GM10266 (cell line): ENCODE data around the gene CCDC33.

Source experiments
- DNase-seq: peaks from one replicate; pipeline ENCODE4 v3.0.0; 2012; ENCODE audit errors: extremely low spot score
- TF ChIP-seq, protein P1 (sequence below): IDR thresholded peaks from 2 replicates; pipeline ENCODE4 v1.5.1; 2012; ENCODE audit warnings: mild to moderate bottlenecking, low read depth; ENCODE audit not compliant: control insufficient read depth, insufficient read depth; ENCODE audit errors: missing control alignments

CCDC33 gene

DNA sequence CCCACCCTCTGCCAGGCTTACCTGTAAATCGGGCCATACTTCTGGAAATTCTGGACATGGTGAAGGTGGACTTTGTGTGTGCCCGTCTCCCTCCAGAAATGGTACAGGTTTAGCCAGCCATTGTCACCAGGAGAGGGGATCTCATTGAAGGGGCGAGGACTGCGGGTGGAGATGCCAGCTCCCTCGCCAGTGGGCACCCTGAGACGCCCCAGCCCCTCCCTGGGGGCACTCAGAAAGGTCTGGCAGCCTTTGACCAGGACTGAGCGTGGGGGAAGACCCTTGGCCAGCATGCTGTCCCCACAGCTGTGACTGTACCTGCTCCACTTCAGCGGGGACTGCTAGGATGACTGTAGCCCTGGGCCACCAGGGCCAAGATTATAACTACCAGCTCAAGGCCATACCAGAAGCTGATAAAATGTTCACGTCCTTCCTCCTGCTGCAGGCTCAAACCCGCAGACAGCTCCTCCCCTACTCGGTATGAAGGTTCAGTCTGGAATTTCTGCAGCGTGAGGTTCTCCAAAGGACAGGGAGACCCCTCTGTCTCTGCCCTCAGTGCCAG is 131.2 kb downstream of the CCDC33 start, which contains the start of gene CYP11A1:
CYP11A1 (minus strand) TSS at position 351 of the 559 bp plus-strand sequence; CDS start at position 290, 61 bp downstream.
- no peak for DNase-seq
- TF ChIP-seq, protein P1, sequence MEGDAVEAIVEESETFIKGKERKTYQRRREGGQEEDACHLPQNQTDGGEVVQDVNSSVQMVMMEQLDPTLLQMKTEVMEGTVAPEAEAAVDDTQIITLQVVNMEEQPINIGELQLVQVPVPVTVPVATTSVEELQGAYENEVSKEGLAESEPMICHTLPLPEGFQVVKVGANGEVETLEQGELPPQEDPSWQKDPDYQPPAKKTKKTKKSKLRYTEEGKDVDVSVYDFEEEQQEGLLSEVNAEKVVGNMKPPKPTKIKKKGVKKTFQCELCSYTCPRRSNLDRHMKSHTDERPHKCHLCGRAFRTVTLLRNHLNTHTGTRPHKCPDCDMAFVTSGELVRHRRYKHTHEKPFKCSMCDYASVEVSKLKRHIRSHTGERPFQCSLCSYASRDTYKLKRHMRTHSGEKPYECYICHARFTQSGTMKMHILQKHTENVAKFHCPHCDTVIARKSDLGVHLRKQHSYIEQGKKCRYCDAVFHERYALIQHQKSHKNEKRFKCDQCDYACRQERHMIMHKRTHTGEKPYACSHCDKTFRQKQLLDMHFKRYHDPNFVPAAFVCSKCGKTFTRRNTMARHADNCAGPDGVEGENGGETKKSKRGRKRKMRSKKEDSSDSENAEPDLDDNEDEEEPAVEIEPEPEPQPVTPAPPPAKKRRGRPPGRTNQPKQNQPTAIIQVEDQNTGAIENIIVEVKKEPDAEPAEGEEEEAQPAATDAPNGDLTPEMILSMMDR = no peak

DNA sequence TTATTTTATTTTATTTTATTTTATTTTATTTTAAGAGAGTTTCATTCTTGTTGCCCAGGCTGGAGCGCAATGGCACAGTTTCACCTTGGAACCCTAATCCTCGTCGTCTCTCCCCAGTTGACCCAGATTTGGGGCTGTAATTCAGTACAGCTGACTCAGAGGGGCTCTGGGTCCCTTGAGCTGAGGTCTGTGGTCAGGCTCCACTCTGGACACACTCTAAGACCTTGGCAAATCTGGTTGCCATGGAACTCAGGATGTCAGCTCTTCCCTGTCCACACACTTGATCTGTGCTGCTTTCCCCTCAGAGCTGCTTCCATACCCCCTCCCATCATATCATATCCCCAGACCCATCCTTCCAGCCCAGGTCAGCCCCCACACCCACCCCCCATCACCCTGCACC is 132.0 kb downstream of the CCDC33 start:
- no peak for DNase-seq
- TF ChIP-seq, protein P1 = no peak

DNA sequence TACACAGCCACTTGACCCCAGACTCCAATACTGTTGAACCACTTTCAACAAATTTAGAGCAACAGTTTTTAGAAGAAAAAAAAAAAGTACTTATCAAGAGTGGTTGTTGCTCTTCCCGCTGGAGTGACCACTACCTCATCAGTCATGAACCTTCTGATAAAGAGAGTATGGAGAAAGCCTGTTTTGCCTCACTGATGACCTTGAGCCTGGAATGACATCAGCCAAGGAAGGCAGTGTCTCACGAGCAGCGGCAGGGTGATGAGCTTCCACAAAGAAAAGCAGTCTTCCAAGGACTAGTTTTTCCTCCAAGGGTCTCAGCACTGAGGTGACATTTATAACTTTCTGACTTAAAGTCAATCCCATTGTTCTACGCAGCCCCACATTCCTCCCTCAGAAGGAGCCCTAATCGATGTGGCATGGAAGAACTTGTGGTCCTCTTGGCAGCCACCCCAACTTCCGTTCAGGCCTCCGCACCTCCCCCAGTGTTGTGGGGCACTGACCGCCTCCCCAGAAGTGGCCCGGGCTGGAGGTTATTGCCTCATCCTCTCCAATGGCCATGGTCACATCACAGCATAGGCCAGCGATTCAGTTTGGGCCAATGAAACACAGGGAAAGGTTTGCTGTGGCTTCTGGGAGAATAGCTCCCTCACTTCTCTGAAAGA is 133.1 kb downstream of the CCDC33 start:
- TF ChIP-seq, protein P1 = no peak
- no peak for DNase-seq

DNA sequence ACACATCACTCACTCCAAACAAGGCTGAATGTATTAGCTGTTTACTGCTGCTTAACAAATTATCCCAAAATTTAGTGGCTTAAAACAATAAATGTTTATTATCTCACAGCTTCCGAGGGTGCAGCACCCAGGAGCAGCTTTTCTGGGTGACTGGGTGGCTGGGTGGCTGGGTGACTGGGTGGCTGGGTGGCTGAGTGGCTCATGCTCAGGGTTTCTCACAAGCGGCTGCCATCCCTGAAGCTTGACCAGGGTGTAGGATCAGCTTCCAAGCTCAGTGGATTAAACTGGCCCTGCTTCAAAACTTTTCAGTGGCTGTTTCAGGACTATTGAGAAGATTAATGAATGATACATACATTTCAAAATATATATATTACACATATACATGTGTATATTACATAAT is 133.6 kb downstream of the CCDC33 start:
- TF ChIP-seq, protein P1 = no peak

GRCh38 chr15:74370471-74370870 is 134.3 kb downstream of the CCDC33 start:
- TF ChIP-seq, protein P1 = no peak
- DNase-seq = no peak

More for the DNA sequence above, 133.6 kb downstream of the CCDC33 start:
- no peak for DNase-seq

- TF ChIP-seq, protein P1 = no peak
- no peak for DNase-seq
Measured at GRCh38 chr15:74373056-74373650, 137.0 kb downstream of the CCDC33 start.
